IMR-90 (cell line): Measurements from ENCODE around the gene KCNG3.

ENCODE experiments used
- FOS ChIP-seq: fragments of 150-350 bp; IDR thresholded peaks from 2 replicates; pipeline ENCODE4 v1.6.1; 2016; ENCODE audit warnings: low read depth, low read length
- MAFK ChIP-seq: IDR thresholded peaks from 2 replicates; pipeline ENCODE4 v1.6.1; 2012; ENCODE audit warnings: low read depth, low read length, improper control_type of control experiment
- MXI1 ChIP-seq: IDR thresholded peaks from 2 replicates; pipeline ENCODE4 v1.6.1; 2012; ENCODE audit warnings: low read depth, mild to moderate bottlenecking, low read length, moderate library complexity, borderline replicate concordance
- POLR2A ChIP-seq: IDR thresholded peaks from 2 replicates; pipeline ENCODE4 v1.6.1; 2012; ENCODE audit warnings: mild to moderate bottlenecking, low read depth, low read length
- RAD21 ChIP-seq: IDR thresholded peaks from 2 replicates; pipeline ENCODE4 v1.6.1; 2012; ENCODE audit warnings: low read length, improper control_type of control experiment
- RCOR1 ChIP-seq: IDR thresholded peaks from 2 replicates; pipeline ENCODE4 v1.6.1; 2012; ENCODE audit warnings: mild to moderate bottlenecking, low read length, improper control_type of control experiment; ENCODE audit not compliant: insufficient replicate concordance
- TF ChIP-seq, protein P1 (sequence below): conservative IDR thresholded peaks from 2 replicates; pipeline ENCODE4 v1.5.1; 2012; ENCODE audit warnings: mild to moderate bottlenecking, low read depth, low read length, improper control_type of control experiment
- TF ChIP-seq, protein P2 (sequence below): fragments of 150-350 bp; IDR thresholded peaks from 2 replicates; pipeline ENCODE4 v1.6.1; 2016; ENCODE audit warnings: low read depth, mild to moderate bottlenecking, low read length, moderate library complexity, borderline replicate concordance

- TF ChIP-seq RCOR1 (no peak), MXI1 (no peak), POLR2A (no peak), FOS (no peak), RAD21 (no peak), MAFK (no peak)
- TF ChIP-seq, protein P1, sequence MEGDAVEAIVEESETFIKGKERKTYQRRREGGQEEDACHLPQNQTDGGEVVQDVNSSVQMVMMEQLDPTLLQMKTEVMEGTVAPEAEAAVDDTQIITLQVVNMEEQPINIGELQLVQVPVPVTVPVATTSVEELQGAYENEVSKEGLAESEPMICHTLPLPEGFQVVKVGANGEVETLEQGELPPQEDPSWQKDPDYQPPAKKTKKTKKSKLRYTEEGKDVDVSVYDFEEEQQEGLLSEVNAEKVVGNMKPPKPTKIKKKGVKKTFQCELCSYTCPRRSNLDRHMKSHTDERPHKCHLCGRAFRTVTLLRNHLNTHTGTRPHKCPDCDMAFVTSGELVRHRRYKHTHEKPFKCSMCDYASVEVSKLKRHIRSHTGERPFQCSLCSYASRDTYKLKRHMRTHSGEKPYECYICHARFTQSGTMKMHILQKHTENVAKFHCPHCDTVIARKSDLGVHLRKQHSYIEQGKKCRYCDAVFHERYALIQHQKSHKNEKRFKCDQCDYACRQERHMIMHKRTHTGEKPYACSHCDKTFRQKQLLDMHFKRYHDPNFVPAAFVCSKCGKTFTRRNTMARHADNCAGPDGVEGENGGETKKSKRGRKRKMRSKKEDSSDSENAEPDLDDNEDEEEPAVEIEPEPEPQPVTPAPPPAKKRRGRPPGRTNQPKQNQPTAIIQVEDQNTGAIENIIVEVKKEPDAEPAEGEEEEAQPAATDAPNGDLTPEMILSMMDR, result no peak
- TF ChIP-seq, protein P2, sequence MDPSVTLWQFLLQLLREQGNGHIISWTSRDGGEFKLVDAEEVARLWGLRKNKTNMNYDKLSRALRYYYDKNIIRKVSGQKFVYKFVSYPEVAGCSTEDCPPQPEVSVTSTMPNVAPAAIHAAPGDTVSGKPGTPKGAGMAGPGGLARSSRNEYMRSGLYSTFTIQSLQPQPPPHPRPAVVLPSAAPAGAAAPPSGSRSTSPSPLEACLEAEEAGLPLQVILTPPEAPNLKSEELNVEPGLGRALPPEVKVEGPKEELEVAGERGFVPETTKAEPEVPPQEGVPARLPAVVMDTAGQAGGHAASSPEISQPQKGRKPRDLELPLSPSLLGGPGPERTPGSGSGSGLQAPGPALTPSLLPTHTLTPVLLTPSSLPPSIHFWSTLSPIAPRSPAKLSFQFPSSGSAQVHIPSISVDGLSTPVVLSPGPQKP, result no peak
These were observed 43.6 kb downstream of the KCNG3 start for GRCh38 chr2:42450136-42450535.
